SIG-M5 (cell line): ENCODE data around the gene PAPLN.
"Not testable (repeated sequence)": the region's sequence is repeated elsewhere in the genome, so short reads cannot be mapped to it uniquely, and the experiment has no call there.

Source experiments
- DNase-seq: peaks from one replicate; lab custom pipeline; 2025; lab: John Stamatoyannopoulos, UW

Gene PAPLN

DNA sequence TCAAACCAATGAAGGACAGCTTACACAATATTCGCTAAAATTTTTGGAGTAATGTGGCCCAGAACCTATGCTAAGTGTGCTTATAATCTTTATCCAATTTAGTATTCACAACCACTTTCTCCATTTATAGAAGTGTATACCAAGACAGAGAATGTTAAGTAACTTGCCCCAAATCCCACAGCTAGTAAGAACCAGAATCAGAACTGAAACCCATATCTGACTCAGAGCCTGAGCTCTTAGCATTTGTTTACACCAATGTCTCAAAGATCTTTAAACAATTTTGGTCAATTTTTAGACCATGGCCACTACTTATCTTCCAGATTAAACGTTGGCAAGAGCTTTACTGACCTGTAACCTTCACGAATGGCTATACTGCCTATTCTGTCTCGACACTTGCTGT is 53.0 kb downstream of the PAPLN start:
- no peak for DNase-seq

DNA sequence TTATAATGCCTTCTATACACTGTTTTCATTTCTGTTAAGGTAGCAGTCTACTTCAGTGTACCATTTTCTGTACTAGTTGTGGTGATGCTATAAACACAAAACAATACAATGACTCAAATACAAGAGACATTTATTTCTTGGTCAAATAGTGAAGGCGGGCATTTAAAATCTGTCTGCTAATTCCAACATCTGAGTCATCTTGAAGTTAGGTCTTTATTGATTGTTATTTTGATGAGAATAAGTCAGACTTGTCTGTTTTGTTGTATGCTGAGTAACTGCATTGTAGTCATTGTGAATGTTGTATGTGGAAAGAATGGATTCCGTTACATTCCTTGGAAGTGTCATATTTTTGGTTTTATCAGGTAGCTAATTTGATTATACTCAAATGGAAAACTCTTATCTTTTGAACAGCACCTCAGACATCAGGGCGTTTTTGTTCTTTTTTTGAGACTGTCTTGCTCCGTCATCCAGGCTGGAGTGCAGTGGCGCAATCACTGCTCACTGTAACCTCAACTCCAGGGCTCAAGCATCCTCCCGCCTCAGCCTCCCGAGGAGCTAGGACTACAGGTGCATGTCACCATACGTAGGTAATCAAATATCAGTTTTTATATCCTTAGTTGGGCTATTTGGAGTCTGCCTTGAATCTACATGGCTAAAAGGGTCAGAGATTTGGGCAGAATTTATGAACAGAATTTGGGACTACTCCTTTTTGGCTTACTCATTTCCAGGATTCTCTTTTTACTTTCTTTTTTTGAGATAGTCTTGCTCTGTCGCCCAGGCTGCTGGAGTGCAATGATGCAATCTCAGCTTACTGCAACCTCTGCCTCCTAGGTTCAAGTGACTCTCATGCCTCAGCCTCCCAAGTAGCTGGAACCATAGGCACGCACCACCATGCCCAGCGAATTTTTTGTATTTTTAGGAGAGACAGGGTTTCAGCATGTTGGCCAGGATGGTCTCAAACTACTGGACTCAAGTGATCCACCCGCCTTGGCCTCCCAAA is 56.8 kb downstream of the PAPLN start:
- no peak for DNase-seq

DNA sequence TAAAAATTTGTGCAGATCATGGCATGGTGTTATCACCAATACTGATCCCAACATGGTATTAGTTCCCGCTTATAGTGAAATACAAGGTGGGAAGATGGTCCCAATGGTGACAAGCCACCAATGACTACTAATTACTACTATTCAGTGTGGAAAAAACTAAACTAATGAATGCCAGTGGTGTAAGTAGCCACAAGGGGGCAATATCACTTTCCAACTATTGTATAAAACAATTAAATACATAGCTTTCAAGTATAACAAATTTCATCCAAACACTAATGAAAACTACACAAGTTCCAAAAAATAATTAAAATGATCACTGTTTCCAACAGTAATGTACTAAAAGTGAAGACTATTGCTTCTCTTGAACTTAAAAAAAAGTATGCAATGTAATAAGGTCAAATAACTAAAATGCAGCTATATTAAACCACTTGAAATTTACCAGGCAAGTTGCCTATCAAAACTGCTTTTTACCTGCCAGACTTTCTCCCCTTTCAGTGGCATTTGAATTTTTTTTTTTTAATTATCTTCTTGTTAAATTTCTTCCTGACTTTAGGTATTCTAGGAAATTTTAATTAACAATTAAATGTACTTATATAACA is 58.0 kb downstream of the PAPLN start:
- DNase-seq = no peak

DNA sequence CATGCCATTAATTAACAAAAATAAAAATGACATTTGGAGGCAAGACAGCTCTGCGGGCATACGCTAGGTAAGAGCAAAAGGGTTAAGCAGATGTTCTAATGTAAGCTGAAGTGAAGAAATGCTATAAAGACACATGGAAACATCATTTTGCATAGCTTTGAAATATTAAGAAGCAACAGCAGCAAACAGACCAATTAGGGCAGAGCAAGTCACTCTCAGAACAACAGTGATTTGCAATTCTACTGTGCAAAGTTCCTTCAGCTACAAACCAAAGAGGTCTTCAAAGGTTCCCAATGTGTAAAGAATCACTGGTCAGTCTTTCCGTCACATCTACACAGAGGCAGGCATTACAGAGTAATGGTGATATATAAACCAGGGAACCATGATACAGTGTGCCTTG is 68.2 kb downstream of the PAPLN start:
- DNase-seq = no peak

DNA sequence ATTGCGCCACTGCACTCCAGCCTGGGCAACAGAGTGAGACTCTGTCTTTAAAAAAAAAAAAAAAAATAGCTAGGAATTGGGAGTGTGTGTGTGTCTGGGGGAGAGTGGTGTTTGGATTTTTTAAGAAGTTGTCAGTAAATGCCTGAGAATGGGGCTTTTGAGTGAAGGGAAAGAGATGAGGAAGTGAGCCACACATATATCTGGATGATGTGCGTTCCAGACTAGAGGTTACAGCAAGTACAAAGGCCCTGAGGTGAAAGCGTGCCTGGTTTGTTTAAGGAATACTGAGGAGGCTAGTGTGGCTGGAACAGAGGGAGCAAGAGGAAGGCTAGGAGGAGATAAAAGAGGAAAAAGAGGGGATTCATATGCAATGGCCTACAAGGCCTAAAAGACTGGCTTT is 70.0 kb downstream of the PAPLN start:
- no peak for DNase-seq

DNA sequence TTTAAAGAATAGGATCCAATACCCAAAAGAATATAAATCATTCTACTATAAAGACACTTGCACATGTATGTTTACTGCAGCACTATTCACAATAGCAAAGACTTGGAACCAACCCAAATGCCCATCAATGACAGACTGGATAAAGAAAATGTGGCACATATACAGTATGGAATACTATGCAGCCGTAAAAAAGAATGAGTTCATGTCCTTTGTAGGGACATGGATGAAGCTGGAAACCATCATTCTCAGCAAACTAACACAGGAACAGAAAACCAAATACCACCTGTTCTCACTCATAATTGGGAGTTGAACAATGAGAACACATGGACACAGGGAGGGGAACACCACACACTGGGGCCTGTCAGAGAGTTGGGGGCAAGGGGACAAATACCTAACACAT is 71.9 kb downstream of the PAPLN start:
- DNase-seq = not testable (repeated sequence)

DNA sequence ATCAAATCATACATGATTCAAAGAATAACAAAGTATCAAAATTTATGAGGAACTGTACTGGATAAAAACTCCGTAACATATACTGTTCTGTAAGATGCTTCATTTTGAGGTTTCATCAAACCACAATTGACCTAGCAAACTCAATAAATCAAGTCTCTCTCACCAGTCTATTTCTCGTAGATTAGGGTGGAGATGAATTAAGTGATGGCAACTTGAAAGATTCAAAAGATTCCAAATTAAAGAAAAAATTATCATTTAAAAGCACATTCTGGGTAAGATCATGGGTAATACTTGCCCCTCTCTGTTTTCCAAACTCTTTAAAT is 74.4 kb downstream of the PAPLN start:
- no peak for DNase-seq

DNA sequence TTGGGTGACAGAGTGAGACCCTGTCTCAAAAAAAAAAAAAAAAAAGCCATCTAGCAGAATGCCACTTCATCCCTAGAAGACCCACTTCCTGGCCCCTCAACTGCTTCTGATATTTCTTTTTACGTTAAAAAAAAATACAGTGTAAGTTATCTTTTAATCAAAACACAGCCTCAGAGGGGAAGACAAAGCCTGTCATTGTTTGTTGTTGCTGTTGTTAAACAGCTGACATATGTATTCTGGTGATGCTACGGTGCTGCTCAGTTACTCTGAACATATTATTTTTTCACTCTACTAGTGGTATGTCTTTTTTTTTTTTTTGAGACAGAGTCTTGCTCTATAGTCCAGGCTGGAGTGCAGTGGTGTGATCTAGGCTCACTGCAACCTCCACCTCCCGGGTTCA is 75.4 kb downstream of the PAPLN start:
- no peak for DNase-seq

DNA sequence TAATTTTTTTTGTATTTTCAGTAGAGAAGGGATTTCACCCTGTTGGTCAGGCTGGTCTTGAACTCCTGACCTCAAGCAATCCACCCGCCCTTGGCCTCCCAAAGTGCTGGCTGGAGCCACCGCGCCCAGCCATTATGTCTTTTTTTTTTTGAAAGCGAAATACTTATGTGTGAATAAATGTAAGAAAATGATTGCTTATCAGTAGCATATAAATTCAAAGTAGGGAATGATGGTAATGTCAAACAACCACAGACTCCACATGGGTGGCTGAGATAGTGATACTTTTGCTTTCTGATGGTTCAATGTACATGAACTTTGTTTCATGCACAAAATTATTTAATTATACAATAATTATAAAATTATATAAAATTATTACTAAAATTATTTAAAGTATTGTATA is 75.8 kb downstream of the PAPLN start:
- DNase-seq = no peak

DNA sequence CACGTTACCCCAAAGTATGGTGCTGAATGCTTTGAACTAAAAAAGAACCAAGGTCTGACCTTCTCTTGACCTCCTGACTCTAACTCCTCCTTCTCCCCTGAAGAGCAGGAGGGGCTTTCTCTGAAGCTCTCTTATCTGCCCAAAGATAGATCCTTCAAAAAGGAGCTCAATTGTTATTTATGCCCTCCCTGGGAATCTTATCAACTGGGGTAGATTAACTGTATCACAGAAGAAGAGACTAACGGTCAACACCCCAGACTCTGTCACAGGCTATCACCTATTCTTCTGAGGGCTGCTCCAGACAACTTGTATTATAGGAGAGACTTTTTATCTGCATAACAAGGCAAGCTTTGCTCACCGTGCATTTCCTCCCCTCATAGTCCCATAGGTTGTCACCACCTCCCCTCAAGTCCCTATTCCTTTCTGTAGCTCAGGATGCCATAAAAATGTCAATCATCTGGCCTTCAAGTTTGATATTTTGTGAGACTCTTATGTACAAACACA is 86.6 kb downstream of the PAPLN start:
- no peak for DNase-seq
